Nephron (organoid): ENCODE data around the gene NUDT8.
"Not testable (repeated sequence)": the region's sequence is repeated elsewhere in the genome, so short reads cannot be mapped to it uniquely, and the experiment has no call there.

ENCODE experiments used
- H3K27ac Mint-ChIP-seq, 3 experiments: 2 replicates each; pipeline ENCODE4 v1.8.0; 2020; ENCODE audit warnings: mixed read lengths in 3 of 3, mild to moderate bottlenecking in 2 of 3, moderate library complexity in 1 of 3
- H3K27me3 Mint-ChIP-seq: 2 replicates; pipeline ENCODE4 v1.8.0; 2021; ENCODE audit warnings: low read depth, mild to moderate bottlenecking, moderate library complexity, mixed read lengths
- H3K36me3 Mint-ChIP-seq: 2 replicates; pipeline ENCODE4 v1.8.0; 2020; ENCODE audit warnings: low read depth, mixed read lengths
- H3K4me1 Mint-ChIP-seq: 2 replicates; pipeline ENCODE4 v1.8.0; 2020; ENCODE audit warnings: mixed read lengths
- H3K4me3 Mint-ChIP-seq, 3 experiments: 2 replicates each; pipeline ENCODE4 v1.8.0; 2020; ENCODE audit warnings: mild to moderate bottlenecking in 3 of 3, mixed read lengths in 3 of 3, moderate library complexity in 2 of 3
- H3K9me3 Mint-ChIP-seq: 2 replicates; pipeline ENCODE4 v1.8.0; 2020; ENCODE audit warnings: mixed read lengths
- CTCF ChIP-seq, 3 experiments: fragments of 200-600 bp; sonication (generic); IDR thresholded peaks; one replicate each; pipeline ENCODE4 v1.5.0; 2021; ENCODE audit warnings: antibody characterized with exemption in 3 of 3; ENCODE audit not compliant: unreplicated experiment in 3 of 3

Gene NUDT8

DNA sequence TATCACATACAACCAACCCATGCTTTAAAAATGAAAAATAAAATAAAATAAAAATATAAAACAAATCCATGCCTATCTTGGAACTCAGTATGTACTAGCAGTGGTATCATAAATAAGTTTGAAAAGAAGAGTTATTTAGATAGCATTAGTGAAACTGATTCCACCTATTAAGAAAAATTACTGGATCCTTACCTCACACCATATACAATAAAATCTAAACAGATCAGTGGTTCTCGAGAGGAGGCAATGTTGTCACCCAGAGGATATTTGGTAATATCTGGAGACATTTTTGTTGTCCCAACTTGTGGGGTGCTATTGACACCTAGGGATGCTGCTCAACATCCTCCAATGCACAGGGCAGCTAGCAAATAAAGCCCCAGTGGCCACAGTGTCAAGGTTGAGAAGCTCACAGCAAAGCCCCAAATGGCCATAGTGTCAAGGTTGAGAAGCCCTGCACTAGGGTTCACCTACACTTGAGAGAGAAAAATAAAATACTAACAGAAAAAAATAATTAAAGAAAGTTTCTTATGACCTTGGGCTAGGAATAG is 32.9 kb downstream of the NUDT8 start:
- no peak for TF ChIP-seq CTCF (IDR thresholded peaks at IDR 0.05; ENCODE audit: unreplicated experiment in 3 of 3)
- Mint-ChIP-seq H3K27me3 (no peaks in the 10 kb centered on the region), H3K9me3 (peaks cover 2% of the 10 kb centered on the region), H3K27ac (no peak overlapping the region), H3K36me3 (no peaks in the 10 kb centered on the region), H3K4me1 (no peaks in the 10 kb centered on the region), H3K4me3 (no peak overlapping the region)

- Mint-ChIP-seq H3K4me3 (no peak overlapping the region), H3K27ac (no peak overlapping the region), H3K4me1 (no peaks in the 10 kb centered on the region), H3K36me3 (peaks cover 9% of the 10 kb centered on the region), H3K27me3 (no peaks in the 10 kb centered on the region), H3K9me3 (peaks cover 2% of the 10 kb centered on the region)
- TF ChIP-seq CTCF (IDR thresholded peaks at IDR 0.05; ENCODE audit: unreplicated experiment in 3 of 3) = no peak
Measured at GRCh38 chr11:67594480-67594879, 35.3 kb downstream of the NUDT8 start.

DNA sequence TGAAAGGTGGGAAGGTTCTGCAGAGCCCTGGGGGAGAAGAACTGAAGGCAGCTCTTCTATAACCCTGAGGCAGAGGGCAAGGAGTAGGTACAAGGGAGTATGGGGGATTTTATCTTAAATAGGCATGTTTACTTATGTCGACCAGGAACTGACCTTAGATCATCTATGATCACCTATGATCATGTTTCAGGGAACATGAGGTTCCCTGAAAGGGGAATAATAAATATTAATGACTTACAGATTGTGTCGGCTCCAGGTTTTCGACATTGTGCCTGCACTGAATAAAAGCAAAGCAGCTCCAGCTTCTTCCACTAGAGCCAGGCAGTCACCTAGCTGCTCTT is 36.2 kb downstream of the NUDT8 start:
- Mint-ChIP-seq H3K36me3 (peaks cover 16% of the 10 kb centered on the region), H3K4me1 (no peaks in the 10 kb centered on the region), H3K27ac (peak overlapping the region in 1 of 3 experiments; percentile 58), H3K4me3 (no peak overlapping the region), H3K9me3 (peaks cover 2% of the 10 kb centered on the region), H3K27me3 (no peaks in the 10 kb centered on the region)
- TF ChIP-seq CTCF (IDR thresholded peaks at IDR 0.05; ENCODE audit: unreplicated experiment in 3 of 3) = no peak

GRCh38 chr11:67592880-67593564 is 36.7 kb downstream of the NUDT8 start:
- Mint-ChIP-seq H3K36me3 (peaks cover 18% of the 10 kb centered on the region), H3K4me1 (no peaks in the 10 kb centered on the region), H3K27me3 (no peaks in the 10 kb centered on the region), H3K27ac (peak overlapping the region in 1 of 3 experiments; percentile 58), H3K9me3 (peaks cover 2% of the 10 kb centered on the region), H3K4me3 (no peak overlapping the region)
- TF ChIP-seq CTCF (IDR thresholded peaks at IDR 0.05; ENCODE audit: unreplicated experiment in 3 of 3) = no peak

GRCh38 chr11:67588899-67589415 is 40.8 kb downstream of the NUDT8 start:
- H3K36me3 Mint-ChIP-seq = peaks cover 47% of the 10 kb centered on the region
- H3K4me1 Mint-ChIP-seq, H3K27ac Mint-ChIP-seq, H3K9me3 Mint-ChIP-seq, H3K27me3 Mint-ChIP-seq, H3K4me3 Mint-ChIP-seq: not testable (repeated sequence)

GRCh38 chr11:67588136-67588503 is 41.6 kb downstream of the NUDT8 start:
- Mint-ChIP-seq H3K4me3 (peak overlapping the region in 2 of 3 experiments; percentile 50 to 72), H3K27me3 (peaks cover 4% of the 10 kb centered on the region), H3K4me1 (peaks cover 10% of the 10 kb centered on the region), H3K36me3 (peaks cover 47% of the 10 kb centered on the region), H3K9me3 (no peaks in the 10 kb centered on the region), H3K27ac (no peak overlapping the region)
- TF ChIP-seq CTCF (IDR thresholded peaks at IDR 0.05; ENCODE audit: unreplicated experiment in 3 of 3) = no peak
